Skeletal muscle satellite cell (primary cell): ENCODE results near the gene ITPR1.

Experiments
- H3K27me3 ChIP-seq: 2 replicates; pipeline ENCODE4 v1.7.0; 2013; ENCODE audit warnings: low read length; ENCODE audit not compliant: control insufficient read depth, insufficient read depth
- H3K36me3 ChIP-seq: 2 replicates; pipeline ENCODE4 v1.7.0; 2013; ENCODE audit warnings: mild to moderate bottlenecking, control low read depth, low read length; ENCODE audit not compliant: insufficient read depth
- H3K4me1 ChIP-seq: 2 replicates; pipeline ENCODE4 v1.7.0; 2013; ENCODE audit warnings: low read length; ENCODE audit not compliant: control insufficient read depth, insufficient read depth
- H3K4me2 ChIP-seq: 2 replicates; pipeline ENCODE4 v1.7.0; 2013; ENCODE audit warnings: mild to moderate bottlenecking, low read length
- H3K4me3 ChIP-seq: 2 replicates; pipeline ENCODE4 v1.7.0; 2013; ENCODE audit warnings: low read length
- H3K9ac ChIP-seq: 2 replicates; pipeline ENCODE4 v1.7.0; 2013; ENCODE audit warnings: mild to moderate bottlenecking, low read depth, low read length, moderate library complexity
- H3K9me3 ChIP-seq: replicated peaks from 2 replicates; pipeline ENCODE4 v1.7.0; 2013; ENCODE audit warnings: mild to moderate bottlenecking, control low read depth, low read length

ITPR1 gene

DNA sequence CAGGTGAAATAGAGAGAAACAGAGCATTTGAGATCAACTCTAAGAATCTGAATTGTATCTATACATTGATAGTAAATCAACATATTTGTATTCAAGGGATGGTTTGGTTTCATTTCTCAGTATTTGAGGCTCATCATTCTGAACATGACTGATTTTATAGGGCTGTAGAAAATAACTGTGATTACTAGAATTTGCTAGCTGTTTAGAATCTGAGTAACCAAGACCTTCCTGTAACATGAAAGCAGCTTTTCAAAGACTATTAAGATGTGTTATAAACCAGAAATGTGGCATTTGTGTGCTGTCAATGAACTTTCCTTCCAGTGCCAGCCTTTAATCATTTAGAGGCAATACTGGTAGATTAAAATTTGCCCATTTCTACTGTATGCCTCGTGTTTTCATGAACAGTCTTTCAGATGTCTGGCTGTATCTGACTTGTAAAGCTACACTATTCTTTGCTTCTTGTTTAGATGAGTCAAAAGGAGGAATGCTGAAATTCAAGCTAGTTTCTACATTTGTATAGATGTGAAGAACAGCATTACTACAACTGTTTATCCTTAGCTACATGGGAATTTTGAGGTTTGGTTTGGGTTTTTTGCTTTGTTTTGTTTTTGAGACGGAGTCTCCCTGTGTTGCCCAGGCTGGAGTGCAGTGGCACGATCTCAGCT, 348.8 kb downstream of the ITPR1 start:
- Histone ChIP-seq H3K4me2 (no peak overlapping the region), H3K4me1 (no peaks in the 10 kb centered on the region), H3K4me3 (no peak overlapping the region), H3K27me3 (no peaks in the 10 kb centered on the region), H3K36me3 (no peaks in the 10 kb centered on the region), H3K9me3 (no peaks in the 10 kb centered on the region), H3K9ac (no peak overlapping the region)

DNA sequence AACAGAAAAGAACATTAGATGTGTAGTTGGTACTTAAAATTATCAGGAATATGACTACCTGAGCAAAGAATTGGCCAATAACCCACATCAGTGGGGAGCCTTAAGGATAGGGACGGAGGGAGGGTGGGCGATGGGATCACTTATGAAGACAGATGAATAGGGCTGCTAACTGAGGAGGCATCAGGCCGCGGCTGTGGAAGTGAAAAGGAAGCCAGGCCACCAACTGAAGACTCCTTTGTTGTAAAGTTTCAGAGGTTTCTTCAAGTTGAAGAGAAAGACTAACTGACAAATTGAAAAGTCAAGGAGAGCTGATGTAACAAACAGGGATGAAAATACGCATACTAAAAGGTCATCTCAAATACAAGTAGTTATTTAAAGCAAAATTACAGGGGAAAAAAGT, 350.5 kb downstream of the ITPR1 start:
- Histone ChIP-seq H3K9ac (no peak overlapping the region), H3K27me3 (no peaks in the 10 kb centered on the region), H3K4me3 (no peak overlapping the region), H3K4me2 (no peak overlapping the region), H3K9me3 (no peaks in the 10 kb centered on the region), H3K4me1 (no peaks in the 10 kb centered on the region), H3K36me3 (no peaks in the 10 kb centered on the region)

GRCh38 chr3:4845882-4846281, 352.7 kb downstream of the ITPR1 start:
- no peaks in the 10 kb centered on the region for H3K4me1 ChIP-seq
- no peak overlapping the region for H3K4me2 ChIP-seq
- H3K4me3 ChIP-seq: no peak overlapping the region
- no peaks in the 10 kb centered on the region for H3K27me3 ChIP-seq
- H3K9ac ChIP-seq: no peak overlapping the region
- no peaks in the 10 kb centered on the region for H3K9me3 ChIP-seq
- no peaks in the 10 kb centered on the region for H3K36me3 ChIP-seq

DNA sequence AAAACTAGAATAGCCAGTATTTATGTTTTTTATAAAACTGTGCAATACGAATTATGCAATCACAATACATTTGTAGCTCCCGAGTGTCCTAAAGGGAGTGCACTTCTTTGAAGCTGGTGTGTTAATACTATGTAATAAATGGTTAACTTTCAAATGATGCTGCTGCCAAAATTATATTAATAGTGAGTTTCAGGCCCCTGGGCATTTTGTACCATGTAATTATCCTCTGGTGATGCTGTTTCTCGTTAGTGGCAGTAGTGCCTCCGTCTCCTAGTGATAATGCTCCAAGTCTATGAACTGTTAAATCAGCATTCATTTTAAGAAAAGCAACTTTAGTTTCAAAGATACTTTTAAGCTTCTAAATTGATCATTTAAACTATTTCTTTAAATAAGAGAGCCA, 353.4 kb downstream of the ITPR1 start:
- Histone ChIP-seq H3K9me3 (no peaks in the 10 kb centered on the region), H3K4me3 (no peak overlapping the region), H3K4me1 (no peaks in the 10 kb centered on the region)

GRCh38 chr3:4848176-4848825, 355.2 kb downstream of the ITPR1 start:
- no peak overlapping the region for H3K9ac ChIP-seq
- no peaks in the 10 kb centered on the region for H3K36me3 ChIP-seq
- H3K4me1 ChIP-seq: peaks cover 4% of the 10 kb centered on the region
- H3K4me3 ChIP-seq: no peak overlapping the region
- H3K9me3 ChIP-seq: no peaks in the 10 kb centered on the region
- no peaks in the 10 kb centered on the region for H3K27me3 ChIP-seq
- H3K4me2 ChIP-seq: no peak overlapping the region

More for the DNA sequence above, 353.4 kb downstream of the ITPR1 start:
- Histone ChIP-seq H3K9ac (no peak overlapping the region), H3K36me3 (no peaks in the 10 kb centered on the region), H3K4me2 (no peak overlapping the region), H3K27me3 (no peaks in the 10 kb centered on the region)

DNA sequence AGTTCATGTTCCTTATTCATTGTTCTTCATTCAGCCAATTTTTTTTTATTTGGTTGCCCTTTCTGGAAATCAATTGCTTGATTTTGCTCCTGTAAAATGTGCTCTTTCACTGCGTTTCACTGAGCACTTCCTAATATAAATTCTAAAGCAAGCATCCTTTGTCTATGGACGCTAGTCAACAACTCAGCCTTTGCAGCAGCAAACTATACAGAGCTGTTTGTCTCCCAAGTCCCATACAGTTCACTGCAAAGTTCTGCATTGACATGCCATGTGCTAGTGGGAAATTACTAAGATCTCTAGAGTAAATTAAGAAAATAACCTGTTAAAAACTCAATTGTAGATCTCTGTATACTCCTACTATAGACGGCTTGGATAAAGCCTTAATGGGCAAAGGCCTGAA, 356.0 kb downstream of the ITPR1 start:
- H3K27me3 ChIP-seq: no peaks in the 10 kb centered on the region
- peaks cover 6% of the 10 kb centered on the region for H3K4me1 ChIP-seq
- H3K4me2 ChIP-seq: no peak overlapping the region
- no peaks in the 10 kb centered on the region for H3K36me3 ChIP-seq
- no peak overlapping the region for H3K4me3 ChIP-seq
- H3K9ac ChIP-seq: no peak overlapping the region
- H3K9me3 ChIP-seq: no peaks in the 10 kb centered on the region

DNA sequence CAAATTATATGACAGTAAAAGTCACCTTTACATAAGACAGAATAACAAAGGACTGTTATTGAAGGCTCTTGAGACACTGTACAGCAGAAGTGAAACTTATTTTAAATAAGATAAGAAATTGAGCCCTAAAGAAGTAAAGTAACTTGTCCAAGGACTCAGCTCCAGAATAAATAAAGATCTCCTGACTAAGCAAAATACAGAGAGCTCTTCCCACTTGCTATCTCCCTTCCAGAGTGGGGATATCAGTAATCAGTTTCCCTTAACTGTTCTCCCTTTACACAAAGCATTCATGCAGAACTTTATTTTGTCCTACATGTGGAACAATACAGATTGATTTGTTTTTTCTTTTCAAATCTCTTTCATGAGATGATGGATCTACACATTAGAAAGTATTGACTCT, 356.6 kb downstream of the ITPR1 start:
- H3K4me1 ChIP-seq: peaks cover 6% of the 10 kb centered on the region

GRCh38 chr3:4850211-4850927, 357.2 kb downstream of the ITPR1 start:
- Histone ChIP-seq H3K4me1 (peaks cover 6% of the 10 kb centered on the region), H3K9me3 (no peaks in the 10 kb centered on the region), H3K36me3 (no peaks in the 10 kb centered on the region), H3K4me2 (no peak overlapping the region), H3K27me3 (no peaks in the 10 kb centered on the region), H3K4me3 (no peak overlapping the region), H3K9ac (no peak overlapping the region)

More for the DNA sequence above, 356.6 kb downstream of the ITPR1 start:
- Histone ChIP-seq H3K4me2 (no peak overlapping the region), H3K9ac (no peak overlapping the region), H3K4me3 (no peak overlapping the region), H3K9me3 (no peaks in the 10 kb centered on the region), H3K36me3 (no peaks in the 10 kb centered on the region), H3K27me3 (no peaks in the 10 kb centered on the region)

DNA sequence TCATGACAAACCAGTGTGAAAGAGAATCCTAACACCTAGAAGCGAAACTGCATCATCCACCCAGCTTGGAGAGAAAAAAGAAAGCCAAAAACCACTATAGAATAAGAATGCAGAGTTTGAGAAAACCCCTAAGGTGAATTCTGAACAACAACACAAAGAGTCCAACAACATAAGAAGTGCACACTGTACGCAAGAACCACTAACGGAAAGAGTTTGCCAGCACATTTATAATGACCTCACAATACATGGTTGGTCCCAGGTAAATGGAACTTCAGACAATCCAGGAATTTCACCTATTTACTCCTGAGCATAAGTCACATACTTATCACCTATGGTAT, 357.7 kb downstream of the ITPR1 start:
- no peak overlapping the region for H3K4me3 ChIP-seq
- H3K9ac ChIP-seq: no peak overlapping the region
- H3K27me3 ChIP-seq: no peaks in the 10 kb centered on the region
- no peaks in the 10 kb centered on the region for H3K9me3 ChIP-seq
- H3K36me3 ChIP-seq: no peaks in the 10 kb centered on the region
- H3K4me1 ChIP-seq: peaks cover 6% of the 10 kb centered on the region
- H3K4me2 ChIP-seq: no peak overlapping the region

- Histone ChIP-seq H3K36me3 (no peaks in the 10 kb centered on the region), H3K9ac (no peak overlapping the region), H3K27me3 (no peaks in the 10 kb centered on the region), H3K4me2 (no peak overlapping the region), H3K9me3 (no peaks in the 10 kb centered on the region), H3K4me3 (no peak overlapping the region), H3K4me1 (peaks cover 6% of the 10 kb centered on the region)
Measured at GRCh38 chr3:4852780-4853748, 359.9 kb downstream of the ITPR1 start.

DNA sequence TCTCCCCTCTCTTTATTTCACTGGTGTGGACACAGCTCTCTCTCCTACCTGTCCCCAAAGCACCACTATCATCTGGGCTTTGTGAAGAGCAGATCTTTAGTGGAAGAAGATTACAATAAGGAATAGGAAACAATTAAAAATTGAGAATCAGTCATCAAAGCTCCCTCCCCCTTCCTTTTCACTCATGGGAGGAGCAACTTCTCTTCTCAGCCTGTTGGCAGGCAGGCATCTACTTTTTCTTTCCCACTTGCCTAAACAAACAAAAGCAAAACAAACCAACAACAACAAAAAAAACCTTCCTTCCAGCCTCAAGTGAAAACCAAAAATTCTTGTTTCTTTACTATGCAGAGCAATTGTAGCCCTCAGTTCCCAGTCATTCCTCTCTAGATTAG, 360.6 kb downstream of the ITPR1 start:
- H3K9ac ChIP-seq: no peak overlapping the region
- no peak overlapping the region for H3K4me3 ChIP-seq
- H3K36me3 ChIP-seq: no peaks in the 10 kb centered on the region
- H3K27me3 ChIP-seq: no peaks in the 10 kb centered on the region
- no peaks in the 10 kb centered on the region for H3K9me3 ChIP-seq
- peaks cover 6% of the 10 kb centered on the region for H3K4me1 ChIP-seq
- H3K4me2 ChIP-seq: no peak overlapping the region
